Stomach (tissue), 9 donors: ENCODE data around the gene ARHGAP12. TPM values are rescaled to one million over a fixed set of nuclear protein-coding genes. Genes with fewer than 3 reads are reported as not detected.

ENCODE experiments used
- DNase-seq, 2 donors: peaks; one replicate each; pipeline versions ENCODE4 v3.0.0 to v3.0.0-alpha.2; 2013 to 2019
- H3K27ac ChIP-seq, 5 donors: fragments of 200-600 bp in 4 of 5; sonication (generic) in 4 of 5; one replicate each; pipeline ENCODE4 v1.5.1; 2013 to 2019; ENCODE audit warnings: mild to moderate bottlenecking in 1 of 5, moderate library complexity in 1 of 5
- H3K27me3 ChIP-seq, 3 donors: fragments of 200-600 bp; sonication (generic); one replicate each; pipeline ENCODE4 v1.5.1; 2017 to 2019; ENCODE audit warnings: mixed run types in 1 of 3
- H3K36me3 ChIP-seq, 4 donors: fragments of 200-600 bp; sonication (generic); 1 replicate in 3 of 4; 2 replicates in 1 of 4; pipeline ENCODE4 v1.5.1; 2016 to 2019
- H3K4me1 ChIP-seq, 4 donors: fragments of 200-600 bp; sonication (generic); one replicate each; pipeline ENCODE4 v1.5.1; 2016 to 2019
- H3K4me3 ChIP-seq, 4 donors: fragments of 200-600 bp; sonication (generic) in 3 of 4; one replicate each; pipeline ENCODE4 v1.5.1; 2016 to 2019; ENCODE audit warnings: mild to moderate bottlenecking in 1 of 4
- H3K9me3 ChIP-seq, 4 donors: fragments of 200-600 bp; sonication (generic); one replicate each; pipeline ENCODE4 v1.5.1; 2016 to 2019
- CTCF ChIP-seq, 7 experiments: fragments of 450-650 bp in 4 of 7; fragments of 200-600 bp in 3 of 7; sonication (generic) in 3 of 7; IDR thresholded peaks; one replicate each; pipeline ENCODE4 v1.5.1; 2016 to 2019; ENCODE audit warnings: antibody characterized with exemption in 7 of 7, control low read depth in 2 of 7, mild to moderate bottlenecking in 1 of 7
- EP300 ChIP-seq: sonication (generic); formaldehyde crosslinking; IDR thresholded peaks from one replicate; pipeline ENCODE4 v1.6.1; 2017; ENCODE audit warnings: antibody characterized with exemption
- POLR2A ChIP-seq, 4 donors: fragments of 450-650 bp; IDR thresholded peaks; one replicate each; pipeline ENCODE4 v1.6.1; 2016; ENCODE audit warnings: antibody characterized with exemption in 4 of 4, control low read depth in 2 of 4, mild to moderate bottlenecking in 1 of 4, moderate library complexity in 1 of 4
- POLR2AphosphoS5 ChIP-seq, 3 donors: sonication (generic); formaldehyde crosslinking; IDR thresholded peaks; one replicate each; pipeline ENCODE4 v1.6.1; 2016; ENCODE audit warnings: antibody characterized with exemption in 3 of 3
- WGBS, 5 donors: extraction: QIAGEN DNeasy Blood & Tissue Kit in 3 of 5; methylation state at CpG; one replicate each; pipeline versions ENCODE4 v1.1.5 to v1.1.7; 2013 to 2018; 5-methylcytosine and 5-hydroxymethylcytosine counted together
- intact Hi-C: fragments of 100-400 bp; cut with DNase I; formaldehyde crosslinking; loops from one replicate; pipeline ENCODE4 v1.15.1; 2023; ENCODE audit warnings: low total_unique reads
- polyA plus RNA-seq, 3 donors: library from polyadenylated mRNA; stranded (reverse); fragments of 200-250 nt; gene quantifications; one replicate each; pipeline ENCODE4 v1.2.3, GENCODE V29; 2013
- total RNA-seq, 5 donors: library from RNA; depleted of rRNA; stranded (reverse); fragments of >200 nt; gene quantifications; one replicate each; pipeline versions ENCODE4 v1.1.0 to v1.2.3, GENCODE V29; 2014 to 2016
- donor health status: healthy with polysubstance abuse.
- donor health status: Bipolar disorder and iron deficiency.
- donor health status: healthy.

The ARHGAP12 gene
- total and polyA plus RNA-seq, 8 donors, result 9.8 to 343 (median 27.9) TPM

GRCh38 chr10:31937371-31937770 is 8.7 kb upstream of the ARHGAP12 start:
- no peak for DNase-seq
- peak overlapping the region; percentile 57 to 73 (median 63) for H3K27ac ChIP-seq
- TF ChIP-seq CTCF (IDR thresholded peaks at IDR 0.05) (no peak), EP300 (no peak), POLR2AphosphoS5 (IDR thresholded peaks at IDR 0.05) (no peak), POLR2A (IDR thresholded peaks at IDR 0.05) (no peak)

GRCh38 chr10:31936933-31937332 is 8.3 kb upstream of the ARHGAP12 start:
- DNase-seq, result peak in 1 of 2 donors; percentile 81
- H3K27ac ChIP-seq, result peak overlapping the region in 4 of 5 donors; percentile 57 to 73 (median 65)
- H3K4me3 ChIP-seq, result no peak overlapping the region

More at GRCh38 chr10:31937371-31937770, 8.7 kb upstream of the ARHGAP12 start:
- H3K36me3 ChIP-seq, result no peaks in the 10 kb centered on the region
- no peaks in the 10 kb centered on the region for H3K27me3 ChIP-seq
- H3K4me1 ChIP-seq, result peaks cover 9 to 42% (median 24%) of the 10 kb centered on the region in 4 donors
- no peak overlapping the region for H3K4me3 ChIP-seq
- intact Hi-C loops, result no loop called here
- 67 to 86% (median 73%) methylated on average over 9 of the region's 9 CpGs for WGBS, 5 donors
- no peaks in the 10 kb centered on the region for H3K9me3 ChIP-seq

GRCh38 chr10:31936086-31936485 is 7.5 kb upstream of the ARHGAP12 start:
- no peaks in the 10 kb centered on the region for H3K27me3 ChIP-seq
- no peak overlapping the region for H3K27ac ChIP-seq
- TF ChIP-seq CTCF (IDR thresholded peaks at IDR 0.05) (no peak), POLR2AphosphoS5 (IDR thresholded peaks at IDR 0.05) (no peak), EP300 (no peak), POLR2A (IDR thresholded peaks at IDR 0.05) (no peak)
- no peaks in the 10 kb centered on the region for H3K9me3 ChIP-seq
- DNase-seq, result no peak
- peaks cover under 1 to 33% (median 16%) of the 10 kb centered on the region in 4 donors for H3K4me1 ChIP-seq
- intact Hi-C loops, result no loop called here
- 77 to 100% (median 91%) methylated on average over 1 of the region's 1 CpG for WGBS, 5 donors
- no peak overlapping the region for H3K4me3 ChIP-seq
- no peaks in the 10 kb centered on the region for H3K36me3 ChIP-seq

More at GRCh38 chr10:31936933-31937332, 8.3 kb upstream of the ARHGAP12 start:
- intact Hi-C loops, result no loop called here
- no peaks in the 10 kb centered on the region for H3K9me3 ChIP-seq
- H3K4me1 ChIP-seq, result peaks cover 9 to 38% (median 21%) of the 10 kb centered on the region in 4 donors
- no peaks in the 10 kb centered on the region for H3K36me3 ChIP-seq
- 26 to 41% (median 38%) methylated on average over 5 of the region's 5 CpGs for WGBS, 5 donors
- no peak for TF ChIP-seq EP300
- peak in 2 of 3 donors; percentile 17 to 59 for TF ChIP-seq POLR2AphosphoS5 (IDR thresholded peaks at IDR 0.05)
- H3K27me3 ChIP-seq, result no peaks in the 10 kb centered on the region

GRCh38 chr10:31935678-31936077 is 7.0 kb upstream of the ARHGAP12 start:
- intact Hi-C loops, result no loop called here

More at GRCh38 chr10:31935678-31936077, 7.0 kb upstream of the ARHGAP12 start:
- Histone ChIP-seq H3K36me3 (no peaks in the 10 kb centered on the region), H3K4me1 (peaks cover 0 to 33% (median 17%) of the 10 kb centered on the region in 4 donors), H3K9me3 (no peaks in the 10 kb centered on the region), H3K27ac (no peak overlapping the region), H3K27me3 (no peaks in the 10 kb centered on the region), H3K4me3 (no peak overlapping the region)
- TF ChIP-seq CTCF (IDR thresholded peaks at IDR 0.05), result no peak
- no peak for TF ChIP-seq POLR2A (IDR thresholded peaks at IDR 0.05)
- no peak for TF ChIP-seq EP300
- no peak for TF ChIP-seq POLR2AphosphoS5 (IDR thresholded peaks at IDR 0.05)
- no peak for DNase-seq
- 87 to 93% (median 88%) methylated on average over 4 of the region's 4 CpGs for WGBS, 5 donors
